Measurements from ENCODE around the gene PDIA6. TPM values are rescaled to one million over a fixed set of nuclear protein-coding genes. Genes with fewer than 3 reads are reported as not detected.
"Not testable (repeated sequence)": the region's sequence is repeated elsewhere in the genome, so short reads cannot be mapped to it uniquely, and the experiment has no call there.

The PDIA6 gene
- total and polyA plus RNA-seq, 2 donors from 2014 or later, result 190 to 225 TPM

GRCh38 chr2:10784719-10785118 is 27.9 kb downstream of the PDIA6 start:
- Histone ChIP-seq H3K36me3 (ENCODE audit: control insufficient read depth in 2 of 3, insufficient read depth in 3 of 3, low read length in 3 of 3) (peaks cover 15 to 59% (median 41%) of the 10 kb centered on the region in 3 donors), H3K27ac (ENCODE audit: low read depth in 2 of 2, low read length in 2 of 2) (no peak overlapping the region), H3K9me3 (ENCODE audit: control insufficient read depth in 2 of 3, insufficient read depth in 1 of 3, low read length in 3 of 3) (no peaks in the 10 kb centered on the region), H3K4me1 (ENCODE audit: control insufficient read depth in 2 of 3, insufficient read depth in 2 of 3, low read depth in 1 of 3, low read length in 3 of 3) (peaks cover 0 to 10% (median 4%) of the 10 kb centered on the region in 3 donors), H3K27me3 (ENCODE audit: control insufficient read depth, insufficient read depth, low read length) (no peaks in the 10 kb centered on the region), H3K4me3 (ENCODE audit: low read length in 3 of 3) (no peak overlapping the region), H3K9ac (ENCODE audit: low read length in 3 of 3) (no peak overlapping the region)
- intact Hi-C loops (cut with DNase I), result no loop called here
- DNase-seq (peak in 1 of 5 donors; percentile 34), FAIRE-seq (no peak)
- TF ChIP-seq CTCF (IDR thresholded peaks at IDR 0.05; ENCODE audit: borderline replicate concordance, extremely low read depth, insufficient read depth), result no peak

- H3K9ac ChIP-seq (ENCODE audit: low read length in 3 of 3), result no peak overlapping the region
- H3K9me3 ChIP-seq (ENCODE audit: control insufficient read depth in 2 of 3, insufficient read depth in 1 of 3, low read length in 3 of 3), result no peaks in the 10 kb centered on the region
- no peak overlapping the region for H3K27ac ChIP-seq (ENCODE audit: low read depth in 2 of 2, low read length in 2 of 2)
- peaks cover 12 to 46% (median 30%) of the 10 kb centered on the region in 3 donors for H3K36me3 ChIP-seq (ENCODE audit: control insufficient read depth in 2 of 3, insufficient read depth in 3 of 3, low read length in 3 of 3)
- no peaks in the 10 kb centered on the region for H3K27me3 ChIP-seq (ENCODE audit: control insufficient read depth, insufficient read depth, low read length)
- intact Hi-C loops (cut with DNase I), result no loop called here
- no peak for FAIRE-seq
- no peak for TF ChIP-seq CTCF (IDR thresholded peaks at IDR 0.05; ENCODE audit: borderline replicate concordance, extremely low read depth, insufficient read depth)
- H3K4me3 ChIP-seq (ENCODE audit: low read length in 3 of 3), result no peak overlapping the region
- no peak for DNase-seq
- peaks cover 0 to 10% (median 4%) of the 10 kb centered on the region in 3 donors for H3K4me1 ChIP-seq (ENCODE audit: control insufficient read depth in 2 of 3, insufficient read depth in 2 of 3, low read depth in 1 of 3, low read length in 3 of 3)
Observed at GRCh38 chr2:10783421-10783820, 29.2 kb downstream of the PDIA6 start.

- H3K9me3 ChIP-seq (ENCODE audit: control insufficient read depth in 2 of 3, insufficient read depth in 1 of 3, low read length in 3 of 3), result no peaks in the 10 kb centered on the region
- FAIRE-seq (no peak), DNase-seq (no peak)
- peaks cover 0 to 10% (median 4%) of the 10 kb centered on the region in 3 donors for H3K4me1 ChIP-seq (ENCODE audit: control insufficient read depth in 2 of 3, insufficient read depth in 2 of 3, low read depth in 1 of 3, low read length in 3 of 3)
- peaks cover 6 to 35% (median 25%) of the 10 kb centered on the region in 3 donors for H3K36me3 ChIP-seq (ENCODE audit: control insufficient read depth in 2 of 3, insufficient read depth in 3 of 3, low read length in 3 of 3)
- H3K4me3 ChIP-seq (ENCODE audit: low read length in 3 of 3), result no peak overlapping the region
- no peaks in the 10 kb centered on the region for H3K27me3 ChIP-seq (ENCODE audit: control insufficient read depth, insufficient read depth, low read length)
- no peak for TF ChIP-seq CTCF (IDR thresholded peaks at IDR 0.05; ENCODE audit: borderline replicate concordance, extremely low read depth, insufficient read depth)
- H3K9ac ChIP-seq (ENCODE audit: low read length in 3 of 3), result no peak overlapping the region
- no peak overlapping the region for H3K27ac ChIP-seq (ENCODE audit: low read depth in 2 of 2, low read length in 2 of 2)
- intact Hi-C loops (cut with DNase I), result no loop called here
Observed at GRCh38 chr2:10781746-10782145, 30.8 kb downstream of the PDIA6 start.

GRCh38 chr2:10780821-10781220 is 31.8 kb downstream of the PDIA6 start:
- H3K36me3 ChIP-seq (ENCODE audit: control insufficient read depth in 2 of 3, insufficient read depth in 3 of 3, low read length in 3 of 3), result peaks cover 4 to 30% (median 23%) of the 10 kb centered on the region in 3 donors

More at GRCh38 chr2:10780821-10781220, 31.8 kb downstream of the PDIA6 start:
- H3K27ac ChIP-seq (ENCODE audit: low read depth in 2 of 2, low read length in 2 of 2); intact Hi-C loops (cut with DNase I); H3K9me3 ChIP-seq (ENCODE audit: control insufficient read depth in 2 of 3, insufficient read depth in 1 of 3, low read length in 3 of 3); H3K4me3 ChIP-seq (ENCODE audit: low read length in 3 of 3); FAIRE-seq; H3K27me3 ChIP-seq (ENCODE audit: control insufficient read depth, insufficient read depth, low read length); H3K9ac ChIP-seq (ENCODE audit: low read length in 3 of 3); H3K4me1 ChIP-seq (ENCODE audit: control insufficient read depth in 2 of 3, insufficient read depth in 2 of 3, low read depth in 1 of 3, low read length in 3 of 3); DNase-seq: not testable (repeated sequence)
